GM19099 (cell line): Measurements from ENCODE around the gene KCNK7.

Source experiments
- POLR2A ChIP-seq: IDR thresholded peaks from 3 replicates; pipeline ENCODE4 v1.6.1; 2011; ENCODE audit warnings: low read depth; ENCODE audit not compliant: insufficient read length; ENCODE audit errors: extremely low read depth

The KCNK7 gene

GRCh38 chr11:65617990-65618751 is 22.6 kb upstream of the KCNK7 start:
- no peak for TF ChIP-seq POLR2A

- no peak for TF ChIP-seq POLR2A
Observed at GRCh38 chr11:65617136-65617850, 21.7 kb upstream of the KCNK7 start.

GRCh38 chr11:65616575-65617001 is 21.0 kb upstream of the KCNK7 start:
- no peak for TF ChIP-seq POLR2A

- TF ChIP-seq POLR2A, result no peak
Observed at GRCh38 chr11:65615950-65616574, 20.5 kb upstream of the KCNK7 start.

GRCh38 chr11:65615229-65615949 is 19.8 kb upstream of the KCNK7 start, which contains the start of gene PCNX3:
Gene PCNX3 (plus strand): TSS chr11:65615776. CDS start chr11:65616312, 536 bp downstream.
- peak; percentile 63 for TF ChIP-seq POLR2A

GRCh38 chr11:65613091-65613928 is 17.7 kb upstream of the KCNK7 start:
- TF ChIP-seq POLR2A, result no peak

- TF ChIP-seq POLR2A, result no peak
Observed at GRCh38 chr11:65612691-65613090, 17.1 kb upstream of the KCNK7 start.

- TF ChIP-seq POLR2A, result no peak
Observed at GRCh38 chr11:65611758-65612603, 16.4 kb upstream of the KCNK7 start.

GRCh38 chr11:65611028-65611757 is 15.6 kb upstream of the KCNK7 start:
- no peak for TF ChIP-seq POLR2A

GRCh38 chr11:65610404-65610803 is 14.8 kb upstream of the KCNK7 start:
- TF ChIP-seq POLR2A, result no peak

GRCh38 chr11:65609665-65610064 is 14.1 kb upstream of the KCNK7 start:
- no peak for TF ChIP-seq POLR2A

GRCh38 chr11:65609229-65609628 is 13.6 kb upstream of the KCNK7 start:
- TF ChIP-seq POLR2A, result no peak
